HG02623 (cell line): ENCODE data around the gene KCNQ4.

Experiments used
- ATAC-seq: cut with Tn5 transposase; IDR thresholded peaks from one replicate; pipeline ENCODE4 v1.9.1; 2021; ENCODE audit warnings: moderate library complexity; ENCODE audit not compliant: unreplicated experiment

KCNQ4 gene

DNA sequence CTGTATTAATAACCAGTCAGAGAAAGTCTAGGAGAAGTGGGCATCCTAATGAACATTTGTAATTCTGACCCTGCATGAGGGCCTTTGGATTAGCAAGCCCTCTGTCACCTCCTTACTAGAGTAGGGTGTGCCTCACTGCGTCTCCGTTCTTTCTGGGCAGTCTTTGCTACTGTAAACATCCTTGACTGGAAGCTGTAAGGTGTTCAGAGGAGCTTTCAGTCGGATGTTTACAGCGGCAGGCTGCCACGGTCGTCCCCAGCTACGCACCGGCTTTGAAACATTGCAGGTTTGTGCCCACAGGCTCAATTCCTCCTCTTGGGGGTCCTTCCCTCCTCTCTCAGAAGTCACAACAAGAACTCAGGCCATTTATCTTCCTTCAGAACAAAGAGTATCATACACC lies 29.4 kb upstream of the KCNQ4 start:
- no peak for ATAC-seq

DNA sequence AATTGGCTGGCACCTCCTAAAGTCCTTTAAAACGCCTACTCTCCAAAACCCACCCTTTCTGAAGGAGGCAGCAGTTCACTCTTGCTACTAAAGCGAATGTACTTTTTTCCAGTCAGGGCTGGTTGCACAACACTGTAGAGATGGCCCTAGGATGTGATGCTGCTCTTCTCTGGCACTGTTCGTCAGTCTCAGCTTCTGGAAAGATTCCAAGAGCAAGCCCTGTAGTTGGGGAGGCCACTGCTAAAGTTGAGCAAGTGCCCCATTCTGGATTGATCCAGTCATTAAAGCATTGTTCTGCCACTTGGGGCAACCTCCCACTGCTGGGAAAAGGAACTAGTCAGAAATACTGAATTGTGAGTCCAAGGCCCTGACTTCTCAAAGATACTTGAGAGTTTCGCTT lies 28.5 kb upstream of the KCNQ4 start:
- ATAC-seq: no peak

DNA sequence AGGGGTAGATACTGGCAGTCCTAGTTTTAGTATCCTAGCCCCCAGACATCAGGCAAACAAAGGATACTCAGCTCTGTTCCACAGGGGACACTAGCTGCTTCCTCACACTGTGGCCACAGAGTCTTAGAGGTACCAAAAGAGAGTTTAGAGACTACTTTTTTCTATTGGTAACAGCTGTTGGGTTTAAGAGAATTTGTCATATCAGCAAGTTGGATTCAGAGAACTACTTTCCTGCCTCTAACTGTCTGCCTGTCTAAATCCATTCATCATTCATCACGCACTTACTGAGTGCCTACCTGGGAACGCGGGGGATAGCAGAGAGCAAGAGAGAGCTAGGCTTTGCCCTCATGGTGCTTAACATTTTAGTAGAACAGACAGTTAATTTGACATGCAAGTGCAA lies 27.1 kb upstream of the KCNQ4 start:
- ATAC-seq: no peak

DNA sequence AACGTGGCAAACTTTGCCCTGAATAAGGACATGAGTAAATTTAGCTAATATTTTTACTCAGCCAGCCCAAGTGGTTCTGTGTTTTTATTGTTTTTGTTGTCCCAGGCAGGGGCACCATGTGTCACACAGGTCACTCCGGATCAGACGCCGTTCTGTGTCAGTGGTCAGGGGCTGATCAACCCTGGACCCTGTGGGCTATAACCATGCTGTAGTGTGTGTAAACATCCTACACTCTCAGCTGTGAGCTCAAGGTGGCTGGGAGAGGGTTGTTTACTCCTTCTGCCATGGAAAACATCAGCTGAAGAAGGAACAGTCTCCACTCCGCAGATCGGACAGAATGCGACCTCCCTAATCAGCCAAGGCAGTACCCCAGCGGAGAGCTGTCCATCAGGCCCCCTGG lies 26.5 kb upstream of the KCNQ4 start:
- ATAC-seq: no peak

DNA sequence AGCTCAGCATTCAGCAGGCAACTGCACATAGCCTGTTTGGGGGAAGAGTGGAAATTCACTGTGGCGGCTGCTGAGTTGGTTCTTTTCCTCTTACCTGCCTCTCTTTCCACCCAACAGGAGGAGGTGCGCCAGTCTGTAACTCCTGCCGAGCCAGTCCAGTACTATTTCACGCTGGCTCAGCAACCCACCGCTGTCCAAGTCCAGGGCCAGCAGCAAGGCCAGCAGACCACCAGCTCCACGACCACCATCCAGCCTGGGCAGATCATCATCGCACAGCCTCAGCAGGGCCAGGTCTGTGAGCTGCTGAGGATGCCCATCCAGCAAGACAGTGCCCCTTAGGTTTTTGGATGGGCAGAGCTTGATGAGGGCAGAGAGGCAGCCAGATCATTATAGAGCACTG lies 25.6 kb upstream of the KCNQ4 start:
- no peak for ATAC-seq

DNA sequence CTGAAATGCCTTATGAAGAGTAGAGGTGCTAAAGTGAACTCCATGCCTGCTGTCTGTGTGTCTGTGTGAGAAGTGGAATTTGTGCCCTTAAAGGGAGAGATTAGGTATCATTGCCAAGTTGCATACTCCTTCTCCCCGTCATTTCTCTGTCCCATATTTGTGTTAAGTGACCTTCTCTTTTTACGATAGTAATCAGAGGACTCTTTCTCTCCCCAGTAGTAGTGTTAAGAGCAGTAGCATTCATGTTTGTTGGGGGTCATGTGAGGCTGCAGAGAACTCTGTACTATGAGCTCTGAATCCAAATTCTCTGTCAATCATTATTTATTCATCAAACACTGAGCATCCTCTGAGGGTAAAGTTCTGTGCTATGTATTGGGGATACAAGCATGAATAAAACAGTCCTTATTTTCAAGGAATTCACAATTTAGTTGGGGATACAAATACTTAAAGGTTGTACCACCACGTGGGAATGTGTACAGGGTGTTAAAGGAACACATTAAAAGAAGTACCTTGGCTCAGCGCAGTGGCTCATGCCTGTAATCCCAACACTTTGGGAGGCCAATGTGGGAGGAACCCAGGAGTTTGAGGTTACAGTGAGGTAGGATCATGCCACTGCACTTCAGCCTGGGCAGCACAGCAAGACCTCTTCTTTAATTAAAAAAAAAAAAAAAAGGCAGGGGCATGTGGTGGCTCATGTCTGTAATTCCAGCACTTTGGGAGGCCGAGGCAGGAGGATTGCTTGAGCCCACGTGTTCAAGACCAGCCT lies 24.8 kb upstream of the KCNQ4 start:
- no peak for ATAC-seq

DNA sequence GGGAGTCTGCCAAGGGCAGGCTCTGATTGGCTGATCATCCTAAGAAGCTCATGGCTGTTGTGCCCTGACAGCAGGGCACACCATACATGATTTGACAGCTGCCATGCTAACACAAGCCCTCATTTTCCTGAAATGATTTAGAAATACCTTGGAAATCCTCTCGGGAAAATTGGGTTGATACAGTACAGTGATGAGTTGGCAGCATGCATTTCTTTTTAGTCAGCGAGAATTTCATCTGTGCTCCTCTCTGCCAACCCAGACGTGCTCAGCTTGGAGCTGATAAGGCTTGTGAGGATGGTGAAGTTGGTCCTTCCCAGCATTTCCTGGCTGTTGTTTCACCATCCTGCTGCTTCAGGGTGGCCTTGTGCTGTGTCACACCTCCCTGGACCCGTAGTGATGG lies 22.6 kb upstream of the KCNQ4 start:
- no peak for ATAC-seq

DNA sequence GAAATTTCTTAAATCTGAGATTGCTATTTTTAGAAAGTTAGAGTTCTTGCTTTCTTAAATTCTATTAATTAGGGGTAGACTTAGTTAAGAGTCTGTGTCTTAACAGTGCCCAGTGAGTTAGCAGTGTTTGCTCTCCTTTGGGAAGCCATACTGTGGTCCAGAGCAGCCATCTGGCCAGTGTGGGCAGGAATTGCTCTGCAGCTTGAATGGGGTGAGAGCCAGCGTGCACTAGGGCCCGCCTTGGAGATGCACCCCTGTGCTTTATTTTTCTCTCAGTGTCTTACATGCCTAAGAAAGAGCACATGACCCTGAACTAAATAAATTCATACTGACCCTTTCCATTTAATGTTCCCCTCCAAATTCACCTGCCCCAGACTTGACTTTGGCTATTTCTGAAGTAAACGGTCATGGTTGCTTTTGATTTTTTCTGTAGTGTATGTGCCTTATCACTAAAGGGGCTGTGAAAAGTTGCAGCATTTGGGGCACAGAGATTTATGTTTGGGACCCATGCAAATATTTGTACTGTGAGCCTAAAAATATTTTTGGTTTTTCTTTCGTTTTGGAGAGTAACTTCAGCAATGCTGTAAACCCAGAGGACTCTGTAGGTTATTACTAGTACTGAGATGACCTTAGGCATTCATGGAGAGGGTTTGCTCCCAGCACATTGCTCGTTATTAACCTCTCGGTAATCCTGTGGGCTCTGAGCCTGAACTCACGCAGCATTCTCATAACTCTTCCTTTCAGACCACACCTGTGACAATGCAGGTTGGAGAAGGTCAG lies 21.3 kb upstream of the KCNQ4 start:
- ATAC-seq: peak; percentile 42

DNA sequence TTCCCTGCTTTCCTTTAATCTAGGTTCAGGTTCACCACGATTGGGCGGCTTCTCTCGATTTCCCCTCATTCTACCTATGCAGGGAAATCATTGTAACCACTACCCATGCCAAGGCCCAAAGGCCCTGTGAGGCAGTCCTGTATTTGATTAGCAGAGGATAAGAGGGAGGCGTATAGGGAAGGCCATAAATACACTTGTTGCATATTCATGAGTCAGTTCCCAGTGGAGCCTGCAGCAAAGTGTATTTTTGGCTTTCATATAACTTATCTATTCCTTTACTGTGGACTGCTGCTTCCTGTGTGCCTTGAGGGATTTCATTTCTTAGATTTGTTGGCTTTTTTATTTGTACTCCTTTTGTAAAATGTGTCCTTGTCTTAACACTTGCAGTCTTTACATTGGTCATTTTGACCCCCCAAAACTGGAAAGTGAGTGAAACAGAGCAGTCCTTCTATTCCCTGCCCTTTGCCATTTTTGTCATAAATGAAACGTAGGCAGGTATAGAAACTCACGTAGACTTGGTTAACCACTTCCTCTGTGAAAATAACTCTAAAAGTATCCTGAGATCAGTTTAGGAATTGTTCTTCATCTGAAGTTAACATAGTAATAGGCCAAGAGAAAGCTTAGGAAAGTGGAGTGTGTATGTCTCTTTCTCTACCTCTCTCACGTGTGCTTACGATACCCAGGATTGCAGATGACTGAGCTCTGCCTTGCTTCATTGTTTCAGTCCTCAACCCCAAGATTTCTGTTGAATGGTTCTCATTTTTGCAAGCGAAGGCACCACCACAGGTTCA lies 19.6 kb upstream of the KCNQ4 start:
- ATAC-seq: no peak

DNA sequence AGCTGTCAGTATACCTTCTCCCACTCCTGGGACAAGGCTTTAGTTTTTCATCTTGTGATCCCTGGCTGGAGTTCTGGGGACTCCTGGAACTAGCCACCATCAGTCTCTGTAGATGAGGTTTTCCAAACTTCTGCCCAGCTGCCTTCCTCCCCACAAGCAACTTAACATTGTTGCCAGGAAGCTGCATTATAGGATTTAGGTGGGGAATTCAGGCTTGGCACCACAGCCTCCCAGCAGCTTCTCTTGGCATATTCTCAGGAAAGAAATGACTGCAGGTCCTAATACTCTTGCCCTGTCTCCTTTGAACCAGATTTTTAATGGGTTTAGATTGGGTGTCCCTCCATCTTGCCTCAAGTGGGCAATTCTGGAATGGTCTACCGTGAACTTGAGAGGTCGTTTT lies 18.6 kb upstream of the KCNQ4 start:
- ATAC-seq: no peak

DNA sequence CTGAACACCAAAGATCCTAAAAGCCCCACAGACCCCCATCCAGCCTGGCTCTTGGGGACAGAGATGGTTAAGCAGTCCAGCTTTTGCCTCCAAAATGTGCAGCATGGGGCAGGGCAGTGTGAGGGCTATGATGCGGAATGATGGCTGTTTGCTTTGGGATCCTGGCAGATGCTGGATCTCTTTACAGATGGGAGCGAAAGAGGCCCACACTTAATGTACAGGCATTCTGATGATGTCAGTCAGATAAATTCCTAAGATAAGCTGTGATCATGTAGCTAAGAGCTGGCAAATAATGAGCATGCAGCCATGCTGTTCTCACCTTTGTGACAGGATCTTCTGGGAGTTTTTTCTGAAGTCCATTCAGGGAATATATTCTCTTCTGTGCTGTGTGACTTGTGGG lies 17.6 kb upstream of the KCNQ4 start:
- ATAC-seq: no peak

DNA sequence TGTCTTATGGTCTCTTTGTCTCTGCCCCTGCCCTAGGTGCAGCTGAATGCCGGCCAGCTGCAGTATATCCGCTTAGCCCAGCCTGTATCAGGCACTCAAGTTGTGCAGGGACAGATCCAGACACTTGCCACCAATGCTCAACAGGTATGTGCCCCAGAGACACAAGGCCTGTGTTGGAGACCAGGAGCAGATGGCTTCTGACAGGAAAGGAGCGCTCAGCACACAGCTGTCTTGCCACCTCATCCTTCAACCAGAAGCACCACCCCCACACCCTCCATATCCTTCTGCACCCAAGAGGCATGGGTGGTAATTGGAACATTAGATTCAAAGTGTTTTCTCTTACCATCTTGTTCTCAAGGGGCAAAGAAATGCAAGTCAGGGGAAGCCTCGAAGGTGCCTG lies 17.0 kb upstream of the KCNQ4 start:
- no peak for ATAC-seq

DNA sequence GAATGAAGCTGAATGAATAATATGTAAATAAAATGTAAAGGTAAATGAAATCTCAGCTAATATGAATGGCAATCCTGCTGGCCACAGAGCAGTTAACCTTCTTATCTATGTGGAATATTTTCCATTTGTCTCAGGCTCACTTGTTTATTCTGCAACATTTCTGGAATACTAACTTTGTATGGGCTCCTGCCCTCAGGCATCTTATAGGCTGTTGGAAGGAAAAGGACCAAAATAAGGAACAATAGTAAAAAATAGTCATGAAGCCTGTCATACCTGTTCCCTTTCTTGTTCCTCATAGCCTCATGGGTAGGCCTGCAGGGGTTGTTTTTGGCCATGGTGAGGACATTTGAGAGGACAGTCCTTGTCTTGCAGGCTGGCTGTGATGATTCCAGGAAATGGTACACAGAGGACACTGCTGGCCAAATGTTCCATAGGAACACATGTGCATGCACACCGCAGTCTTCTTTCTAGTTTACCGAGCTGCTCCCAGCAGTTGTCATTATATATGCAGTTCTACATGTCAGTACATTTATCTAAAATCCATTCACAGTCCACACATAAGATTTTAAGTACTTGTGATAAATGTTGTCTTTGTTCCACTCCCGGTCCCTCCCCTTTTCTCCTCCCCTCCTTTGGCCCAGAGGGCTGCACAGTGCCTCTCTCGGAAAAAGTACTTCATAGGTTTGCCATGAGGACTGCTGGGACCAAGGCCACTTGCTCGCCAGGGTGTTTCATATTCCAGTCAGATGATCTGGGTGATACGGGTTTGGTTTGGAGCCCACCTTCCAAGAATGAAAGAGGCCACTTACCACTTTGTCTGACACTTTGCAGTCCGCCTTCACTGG lies 15.2 kb upstream of the KCNQ4 start:
- ATAC-seq: no peak

DNA sequence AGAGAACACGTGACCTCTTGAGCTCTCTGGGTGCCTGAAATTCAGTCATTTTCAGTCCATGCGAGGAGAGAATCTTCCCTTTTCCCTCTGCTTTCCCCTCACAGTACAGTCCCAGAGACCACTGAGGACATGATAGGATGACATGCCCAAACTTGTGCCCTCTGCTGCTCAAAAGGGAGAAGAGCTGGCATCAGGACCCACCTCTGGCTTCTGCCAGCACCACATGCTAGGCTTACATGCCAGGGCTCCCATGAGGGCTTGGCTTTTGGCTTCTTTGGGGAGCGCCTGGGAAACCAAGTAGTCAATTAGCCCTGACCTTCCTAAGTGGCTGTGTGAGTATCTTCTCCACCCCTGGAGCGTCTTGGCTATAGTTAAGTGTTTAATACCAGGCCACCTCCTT lies 13.8 kb upstream of the KCNQ4 start:
- ATAC-seq: no peak

DNA sequence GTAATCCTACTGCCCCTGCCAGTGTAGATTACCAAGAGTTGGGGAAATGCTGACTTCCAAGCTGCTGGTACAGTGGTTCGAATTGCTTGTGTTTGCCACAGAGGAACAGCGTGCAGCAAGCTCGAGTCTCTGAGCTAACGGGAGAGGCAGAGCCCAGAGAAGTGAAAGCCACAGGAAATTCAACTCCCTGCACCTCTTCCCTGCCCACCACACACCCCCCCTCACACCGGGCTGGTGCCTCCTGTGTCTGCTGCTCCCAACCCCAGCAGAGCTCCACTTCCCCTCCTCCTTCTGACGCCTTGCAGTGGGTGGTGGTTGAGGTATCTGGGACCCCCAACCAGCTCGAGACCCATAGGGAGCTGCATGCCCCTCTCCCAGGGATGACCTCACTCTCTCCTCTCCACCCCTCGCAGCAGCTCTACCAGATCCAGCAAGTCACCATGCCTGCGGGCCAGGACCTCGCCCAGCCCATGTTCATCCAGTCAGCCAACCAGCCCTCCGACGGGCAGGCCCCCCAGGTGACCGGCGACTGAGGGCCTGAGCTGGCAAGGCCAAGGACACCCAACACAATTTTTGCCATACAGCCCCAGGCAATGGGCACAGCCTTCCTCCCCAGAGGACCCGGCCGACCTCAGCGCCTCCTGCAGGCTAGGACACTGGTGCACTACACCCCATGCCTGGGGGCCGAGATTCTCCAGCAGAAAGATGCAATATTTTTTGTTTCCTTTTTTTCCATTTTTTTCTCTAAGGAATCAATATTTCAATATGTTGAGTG lies 13.1 kb upstream of the KCNQ4 start:
- no peak for ATAC-seq

DNA sequence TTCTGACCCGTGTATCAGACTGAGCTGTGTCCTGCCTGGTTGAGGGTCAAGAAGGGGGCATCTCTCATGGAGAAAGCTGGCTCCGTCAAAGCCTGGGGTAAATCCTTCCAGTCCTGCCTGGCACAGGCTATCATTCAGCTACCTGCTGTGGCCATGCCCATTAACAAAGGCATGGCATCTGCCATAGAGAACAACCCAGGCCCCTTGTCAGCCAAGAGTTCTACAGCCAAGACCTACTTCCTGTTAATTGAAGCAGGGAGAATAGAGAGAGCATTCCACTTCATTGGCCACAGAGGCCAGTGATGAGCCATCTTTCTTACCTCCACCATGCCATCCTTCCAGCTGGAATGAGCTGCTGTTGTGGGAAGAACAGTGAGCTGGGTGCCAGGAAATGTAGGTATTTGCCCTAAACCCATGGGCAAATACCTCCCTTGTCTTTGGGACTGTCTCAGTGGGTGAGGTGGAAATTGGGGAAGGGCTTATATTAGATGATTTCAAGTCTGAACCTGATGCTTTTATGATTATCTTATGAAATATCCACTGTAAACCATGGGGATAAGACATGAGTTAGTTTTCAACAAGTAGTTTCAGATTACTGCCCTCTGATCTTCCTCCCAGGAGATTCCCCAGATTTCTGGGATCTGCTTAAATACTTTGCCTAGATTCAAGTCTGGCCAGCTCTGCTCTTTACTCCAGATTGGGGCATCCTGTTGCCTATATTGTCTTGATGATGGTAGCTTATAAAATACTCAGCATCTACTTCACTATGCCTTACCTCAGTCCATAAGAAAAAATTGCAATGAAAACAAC lies 11.2 kb upstream of the KCNQ4 start:
- ATAC-seq: no peak

DNA sequence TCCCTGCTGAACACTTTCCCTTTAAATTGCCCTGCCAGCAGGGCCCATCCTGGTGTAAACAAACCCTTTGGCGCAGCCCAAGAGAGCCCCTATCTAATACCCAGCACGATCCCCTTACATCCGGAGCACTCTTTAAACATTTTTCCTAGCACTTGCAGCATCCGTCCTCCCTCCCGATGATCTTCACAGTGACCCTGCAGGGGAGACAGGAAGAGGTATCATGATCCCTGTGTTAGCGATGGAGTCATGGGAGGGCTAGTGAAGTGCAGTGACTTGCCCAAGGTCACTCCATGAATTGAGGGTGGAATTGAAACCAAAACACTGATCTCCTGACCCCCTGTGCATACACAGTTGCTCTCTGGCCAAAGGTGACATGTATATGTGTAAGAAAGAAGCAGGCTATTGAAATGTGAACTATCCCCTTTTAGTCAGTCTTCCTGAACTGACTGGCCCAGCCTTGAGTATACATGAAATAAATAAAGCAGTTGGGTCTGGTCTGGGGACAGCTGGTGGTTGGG lies 9.8 kb upstream of the KCNQ4 start:
- no peak for ATAC-seq

DNA sequence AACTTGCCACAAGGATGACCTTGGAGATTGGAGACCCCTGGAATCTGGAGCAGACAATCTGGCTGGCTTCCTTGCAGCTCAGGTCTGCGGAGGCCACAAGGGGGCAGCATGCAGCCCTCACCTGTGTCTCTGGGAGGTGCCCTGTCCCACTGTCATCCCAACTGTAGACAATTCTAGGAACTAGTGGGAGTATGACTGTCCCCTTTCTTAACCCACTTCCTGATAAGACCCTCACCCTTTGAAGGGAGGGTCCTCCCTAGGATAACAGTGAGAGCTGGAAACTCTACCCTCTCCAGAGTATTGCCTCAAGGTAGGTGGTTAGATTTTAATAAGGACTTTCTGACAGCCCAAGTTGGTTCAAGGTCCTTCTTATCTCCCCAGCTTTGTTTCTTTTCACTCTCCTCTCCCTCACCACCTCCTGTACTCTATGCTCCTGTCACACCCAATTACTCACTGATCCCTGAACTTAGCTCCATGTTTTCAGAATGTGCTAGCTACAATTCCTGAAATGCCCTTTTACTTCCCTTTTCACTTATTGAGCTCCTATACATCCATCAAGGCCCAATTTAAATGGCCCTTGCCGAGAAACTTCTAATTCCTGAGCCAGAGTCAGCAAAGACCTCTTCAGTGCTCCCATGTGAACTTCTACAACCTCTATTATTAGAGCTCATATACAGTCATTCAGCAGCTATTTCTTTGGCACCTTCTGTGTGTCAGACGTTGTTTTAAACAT lies 9.2 kb upstream of the KCNQ4 start:
- ATAC-seq: no peak
